ENCODE measurements around the gene CCDC138. TPM values are rescaled to one million over a fixed set of nuclear protein-coding genes. Genes with fewer than 3 reads are reported as not detected.

CCDC138 gene
- total RNA-seq, 2 experiments from 2014 or later = 21.5 to 28.1 TPM

DNA sequence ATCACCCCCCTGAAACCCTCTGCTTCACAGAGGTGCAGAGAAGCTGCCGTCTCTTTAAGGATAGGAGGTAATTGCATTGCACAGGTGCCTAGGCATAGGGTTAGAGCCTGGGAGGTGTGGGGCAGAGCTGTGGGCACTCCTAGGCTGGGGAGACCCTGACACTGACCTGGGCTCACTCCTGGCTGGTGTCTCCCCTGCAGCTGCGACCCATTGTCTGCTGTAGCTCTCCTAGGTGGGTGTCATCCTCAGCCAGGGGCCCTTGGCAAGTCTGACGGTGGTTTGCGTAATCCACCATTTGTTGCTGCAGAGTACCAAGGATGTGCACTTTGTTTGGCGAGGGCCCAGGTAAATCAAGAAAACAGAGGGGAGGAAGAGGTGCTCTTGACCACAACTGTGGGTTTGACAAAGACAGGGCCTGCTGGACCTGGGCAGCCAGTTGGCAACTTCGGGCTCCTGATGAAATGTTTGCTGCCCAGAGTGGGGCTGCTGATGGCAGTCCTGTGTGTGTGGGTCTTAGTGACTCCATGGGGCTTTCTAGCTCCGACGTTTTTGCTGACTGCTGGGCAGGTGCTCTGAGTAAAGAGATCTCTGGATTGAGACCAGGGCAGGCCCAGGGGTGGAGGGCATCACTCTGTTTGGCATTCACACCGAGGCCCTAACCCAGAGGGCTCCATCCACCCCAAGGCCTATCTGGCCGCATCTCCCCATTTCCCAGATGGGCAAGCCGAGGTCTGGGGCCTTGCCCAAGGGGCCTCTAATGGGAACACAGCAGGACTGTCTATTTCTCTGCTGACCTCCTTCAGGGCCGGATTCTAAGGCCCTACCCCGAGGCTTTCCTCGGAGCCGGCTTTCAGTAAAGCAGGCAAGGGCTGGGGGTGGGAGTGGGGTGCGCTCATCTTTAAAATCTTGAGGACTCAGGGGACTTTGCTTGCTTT lies 134.8 kb downstream of the CCDC138 start:
- no TSS peak for BruUV-seq (replicated peaks)
- no peak for DNase-seq (ENCODE audit: low spot score)
- Histone ChIP-seq H3K79me2 (ENCODE audit: insufficient read depth, low read depth, low read length) (no peaks in the 10 kb centered on the region), H3K9me3 (ENCODE audit: low read length) (no peaks in the 10 kb centered on the region), H2AFZ (ENCODE audit: low read length) (no peak overlapping the region), H3K4me3 (ENCODE audit: low read depth, low read length, poor library complexity, severe bottlenecking) (no peak overlapping the region), H4K20me1 (ENCODE audit: insufficient read depth, low read length) (no peaks in the 10 kb centered on the region), H3K27ac (ENCODE audit: low read depth, low read length, poor library complexity, severe bottlenecking) (no peak overlapping the region), H3K9me2 (ENCODE audit: insufficient read depth, low read length) (no peaks in the 10 kb centered on the region), H3K36me3 (ENCODE audit: insufficient read depth, low read length) (no peaks in the 10 kb centered on the region), H3K4me2 (ENCODE audit: low read length) (no peak overlapping the region), H3K4me1 (ENCODE audit: insufficient read depth, low read length, poor library complexity, severe bottlenecking) (no peaks in the 10 kb centered on the region)
- CTCF ChIA-PET (ENCODE audit: unreplicated experiment) = no interaction called here
- intact Hi-C loops (cut with micrococcal nuclease; ENCODE audit: unreplicated experiment) = no loop called here
- POLR2A ChIA-PET = no interaction called here
- no peak for TF ChIP-seq EZH2phosphoT487 (IDR thresholded peaks at IDR 0.05; ENCODE audit: borderline replicate concordance, low read depth, low read length)
- TF ChIP-seq, protein P1, sequence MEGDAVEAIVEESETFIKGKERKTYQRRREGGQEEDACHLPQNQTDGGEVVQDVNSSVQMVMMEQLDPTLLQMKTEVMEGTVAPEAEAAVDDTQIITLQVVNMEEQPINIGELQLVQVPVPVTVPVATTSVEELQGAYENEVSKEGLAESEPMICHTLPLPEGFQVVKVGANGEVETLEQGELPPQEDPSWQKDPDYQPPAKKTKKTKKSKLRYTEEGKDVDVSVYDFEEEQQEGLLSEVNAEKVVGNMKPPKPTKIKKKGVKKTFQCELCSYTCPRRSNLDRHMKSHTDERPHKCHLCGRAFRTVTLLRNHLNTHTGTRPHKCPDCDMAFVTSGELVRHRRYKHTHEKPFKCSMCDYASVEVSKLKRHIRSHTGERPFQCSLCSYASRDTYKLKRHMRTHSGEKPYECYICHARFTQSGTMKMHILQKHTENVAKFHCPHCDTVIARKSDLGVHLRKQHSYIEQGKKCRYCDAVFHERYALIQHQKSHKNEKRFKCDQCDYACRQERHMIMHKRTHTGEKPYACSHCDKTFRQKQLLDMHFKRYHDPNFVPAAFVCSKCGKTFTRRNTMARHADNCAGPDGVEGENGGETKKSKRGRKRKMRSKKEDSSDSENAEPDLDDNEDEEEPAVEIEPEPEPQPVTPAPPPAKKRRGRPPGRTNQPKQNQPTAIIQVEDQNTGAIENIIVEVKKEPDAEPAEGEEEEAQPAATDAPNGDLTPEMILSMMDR (conservative IDR thresholded peaks at IDR 0.05; ENCODE audit: low read length) = no peak

DNA sequence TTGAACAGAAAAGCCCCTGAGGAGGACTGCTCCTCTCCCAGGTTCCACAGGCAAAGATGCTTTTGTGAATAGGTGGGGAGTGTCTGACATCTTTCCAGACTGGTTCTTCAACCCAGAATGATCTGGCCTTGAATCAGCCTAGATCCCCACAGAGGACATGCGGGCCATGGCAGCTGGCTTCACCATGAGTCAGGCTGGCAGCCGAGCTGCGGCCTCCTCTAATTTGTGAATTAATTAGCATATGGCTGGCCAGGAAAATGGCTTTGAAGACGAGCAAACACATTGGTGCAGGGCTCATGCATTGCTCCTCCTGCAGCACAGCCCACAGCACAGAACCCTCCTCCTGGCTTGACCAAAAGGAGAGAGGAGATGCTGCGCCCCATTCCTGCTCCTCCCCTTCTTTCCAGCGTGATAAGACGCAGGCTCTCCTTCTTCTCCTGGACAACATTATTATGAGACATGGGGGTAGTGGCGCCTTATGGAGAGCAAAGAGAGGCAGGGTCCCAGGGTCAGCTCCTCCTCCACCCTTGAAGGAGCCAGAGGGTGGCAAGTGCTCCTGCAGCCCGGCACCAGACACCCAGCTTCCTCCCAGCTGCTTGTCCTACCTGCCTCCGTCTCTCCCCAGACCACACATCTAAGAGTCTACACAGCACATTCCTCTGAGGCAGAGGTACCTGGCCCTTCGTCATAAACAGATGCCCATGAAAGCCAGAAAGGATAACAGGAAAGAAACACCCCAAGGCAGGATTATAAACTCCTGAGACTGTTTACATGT lies 135.8 kb downstream of the CCDC138 start:
- no peaks in the 10 kb centered on the region for H3K79me2 ChIP-seq (ENCODE audit: insufficient read depth, low read depth, low read length)
- DNase-seq (ENCODE audit: low spot score) = no peak
- TF ChIP-seq, protein P1 (conservative IDR thresholded peaks at IDR 0.05; ENCODE audit: low read length) = no peak
- no peak for TF ChIP-seq EZH2phosphoT487 (IDR thresholded peaks at IDR 0.05; ENCODE audit: borderline replicate concordance, low read depth, low read length)
- ChIA-PET CTCF (ENCODE audit: unreplicated experiment) (no interaction called here), POLR2A (no interaction called here)
- H3K9me2 ChIP-seq (ENCODE audit: insufficient read depth, low read length) = no peaks in the 10 kb centered on the region
- H3K36me3 ChIP-seq (ENCODE audit: insufficient read depth, low read length) = no peaks in the 10 kb centered on the region
- H3K4me3 ChIP-seq (ENCODE audit: low read depth, low read length, poor library complexity, severe bottlenecking) = no peak overlapping the region
- no peak overlapping the region for H3K27ac ChIP-seq (ENCODE audit: low read depth, low read length, poor library complexity, severe bottlenecking)
- no TSS peak for BruUV-seq (replicated peaks)
- no peaks in the 10 kb centered on the region for H3K9me3 ChIP-seq (ENCODE audit: low read length)
- intact Hi-C loops (cut with micrococcal nuclease; ENCODE audit: unreplicated experiment) = no loop called here
- no peaks in the 10 kb centered on the region for H4K20me1 ChIP-seq (ENCODE audit: insufficient read depth, low read length)
- no peak overlapping the region for H2AFZ ChIP-seq (ENCODE audit: low read length)
- H3K4me2 ChIP-seq (ENCODE audit: low read length) = no peak overlapping the region
- H3K4me1 ChIP-seq (ENCODE audit: insufficient read depth, low read length, poor library complexity, severe bottlenecking) = no peaks in the 10 kb centered on the region
